Cardiac muscle cell (in vitro differentiated cells and primary cell): ENCODE measurements around the gene AP1S1. TPM values are rescaled to one million over a fixed set of nuclear protein-coding genes. Genes with fewer than 3 reads are reported as not detected.

ENCODE experiments used
- DNase-seq, 2 donors: peaks; one replicate each; pipeline versions ENCODE4 v3.0.0 to v3.0.0-alpha.2; 2010 to 2017; ENCODE audit warnings: low read depth in 1 of 2, low spot score in 1 of 2
- H3K27ac ChIP-seq: fragments of 200-600 bp; sonication (generic); 2 replicates; pipeline ENCODE4 v1.5.1; 2016
- H3K27me3 ChIP-seq: fragments of 200-600 bp; sonication (generic); 2 replicates; pipeline ENCODE4 v1.6.0; 2016; ENCODE audit warnings: control low read depth
- H3K36me3 ChIP-seq: fragments of 200-600 bp; sonication (generic); 2 replicates; pipeline ENCODE4 v1.5.1; 2016; ENCODE audit warnings: control low read depth
- H3K4me1 ChIP-seq: fragments of 200-600 bp; sonication (generic); 2 replicates; pipeline ENCODE4 v1.8.1; 2017; ENCODE audit warnings: low read depth, mild to moderate bottlenecking, mixed run types
- H3K4me3 ChIP-seq: fragments of 200-600 bp; sonication (generic); 2 replicates; pipeline ENCODE4 v1.5.1; 2016; ENCODE audit warnings: mild to moderate bottlenecking
- H3K9me3 ChIP-seq: fragments of 200-600 bp; sonication (generic); 2 replicates; pipeline ENCODE4 v1.5.1; 2017; ENCODE audit warnings: low read depth, mild to moderate bottlenecking, control low read depth
- polyA plus RNA-seq: library from polyadenylated mRNA; unstranded; fragments of >200 nt; fragmentation: Nextera tagmentation; extraction: Ambion mirVana; gene quantifications from 2 replicates; pipeline ENCODE4 v1.2.1, GENCODE V29; 2016
- total RNA-seq: library from RNA; depleted of rRNA; stranded (reverse); fragments of >200 nt; gene quantifications from 2 replicates; pipeline ENCODE4 v1.2.3, GENCODE V29; 2016
- TF ChIP-seq, protein P1 (sequence below): IDR thresholded peaks from 2 replicates; pipeline ENCODE4 v1.5.1; 2012; ENCODE audit warnings: low read depth, mild to moderate bottlenecking, low read length

AP1S1 gene
- total and polyA plus RNA-seq, 2 experiments from 2014 or later, result 10.1 to 51.5 TPM

DNA sequence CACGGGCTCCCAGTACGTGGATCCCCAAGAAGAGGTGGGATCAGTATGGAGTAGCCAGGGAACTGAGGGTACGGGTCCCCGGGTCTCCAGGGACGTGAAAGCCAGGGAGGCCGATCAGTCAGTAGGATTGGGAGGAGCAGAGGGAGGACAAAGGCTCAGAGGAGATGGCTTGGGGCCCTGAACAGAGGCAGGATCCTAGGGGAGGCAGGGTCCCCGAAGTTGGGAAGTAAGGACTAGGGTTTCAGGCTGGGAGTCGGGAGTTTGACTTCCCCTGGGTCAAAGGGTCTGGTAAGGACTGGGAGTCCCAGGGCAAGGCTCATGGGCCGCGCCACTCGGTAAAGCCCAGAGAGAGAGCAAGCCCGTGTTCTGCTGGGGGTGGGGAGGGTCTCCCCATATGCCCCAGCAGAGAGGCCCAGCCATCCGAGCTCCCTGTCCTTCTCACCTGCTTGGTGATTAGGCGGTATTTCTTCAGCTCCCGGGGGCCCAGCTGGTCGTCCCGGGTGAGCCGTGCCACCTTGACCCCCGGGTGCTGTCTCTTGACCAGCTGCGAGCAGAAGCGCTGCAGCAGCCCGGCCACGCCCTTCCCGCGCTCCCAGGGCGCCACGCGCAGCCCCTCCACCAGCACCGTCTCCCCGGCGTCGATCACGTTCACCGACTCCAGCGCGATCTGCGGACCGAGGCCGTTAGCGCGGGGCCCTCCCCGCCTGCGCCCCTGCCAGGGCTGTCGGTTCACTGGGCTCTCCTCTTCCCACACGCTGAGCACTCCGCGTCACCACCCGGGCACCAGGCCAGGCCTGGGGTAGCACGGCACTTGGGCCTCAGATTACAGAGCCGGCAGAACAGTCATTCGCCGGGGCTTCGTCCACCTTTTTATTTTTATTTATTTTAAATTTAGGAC, 18.8 kb downstream of the AP1S1 start:
- Histone ChIP-seq H3K27ac (no peak overlapping the region), H3K27me3 (peaks cover 100% of the 10 kb centered on the region), H3K4me3 (peak overlapping the region; percentile 6), H3K9me3 (no peaks in the 10 kb centered on the region), H3K4me1 (peaks cover 6% of the 10 kb centered on the region), H3K36me3 (no peaks in the 10 kb centered on the region)
- peak in 1 of 2 donors; percentile 65 for DNase-seq
- TF ChIP-seq, protein P1, sequence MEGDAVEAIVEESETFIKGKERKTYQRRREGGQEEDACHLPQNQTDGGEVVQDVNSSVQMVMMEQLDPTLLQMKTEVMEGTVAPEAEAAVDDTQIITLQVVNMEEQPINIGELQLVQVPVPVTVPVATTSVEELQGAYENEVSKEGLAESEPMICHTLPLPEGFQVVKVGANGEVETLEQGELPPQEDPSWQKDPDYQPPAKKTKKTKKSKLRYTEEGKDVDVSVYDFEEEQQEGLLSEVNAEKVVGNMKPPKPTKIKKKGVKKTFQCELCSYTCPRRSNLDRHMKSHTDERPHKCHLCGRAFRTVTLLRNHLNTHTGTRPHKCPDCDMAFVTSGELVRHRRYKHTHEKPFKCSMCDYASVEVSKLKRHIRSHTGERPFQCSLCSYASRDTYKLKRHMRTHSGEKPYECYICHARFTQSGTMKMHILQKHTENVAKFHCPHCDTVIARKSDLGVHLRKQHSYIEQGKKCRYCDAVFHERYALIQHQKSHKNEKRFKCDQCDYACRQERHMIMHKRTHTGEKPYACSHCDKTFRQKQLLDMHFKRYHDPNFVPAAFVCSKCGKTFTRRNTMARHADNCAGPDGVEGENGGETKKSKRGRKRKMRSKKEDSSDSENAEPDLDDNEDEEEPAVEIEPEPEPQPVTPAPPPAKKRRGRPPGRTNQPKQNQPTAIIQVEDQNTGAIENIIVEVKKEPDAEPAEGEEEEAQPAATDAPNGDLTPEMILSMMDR, result no peak

DNA sequence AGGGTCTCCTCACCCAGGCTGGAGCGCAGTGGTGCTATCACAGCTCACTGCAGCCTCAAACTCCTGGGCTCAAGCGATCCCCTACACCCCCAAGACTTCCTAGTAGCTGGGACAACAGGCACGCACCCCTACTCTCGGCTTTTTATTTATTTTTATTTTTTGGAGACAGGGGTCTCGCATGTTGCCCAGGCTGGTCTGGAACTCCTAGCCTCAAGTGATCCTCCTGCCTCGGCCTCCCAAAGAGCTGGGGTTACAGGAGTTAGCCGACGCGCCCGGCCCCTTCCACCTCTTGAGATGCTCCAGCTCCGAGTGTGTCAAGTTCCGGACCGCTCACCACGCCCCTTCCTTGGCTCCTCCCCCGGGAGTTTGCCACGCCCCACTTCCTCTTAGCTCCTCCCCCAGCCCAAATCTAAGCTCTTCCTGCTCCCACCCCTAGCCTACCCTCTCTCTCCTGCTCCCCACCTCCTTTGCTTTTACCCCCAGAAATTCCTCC, 19.5 kb downstream of the AP1S1 start:
- TF ChIP-seq, protein P1, result no peak
- Histone ChIP-seq H3K4me1 (peaks cover 6% of the 10 kb centered on the region), H3K27ac (no peak overlapping the region), H3K9me3 (no peaks in the 10 kb centered on the region), H3K36me3 (no peaks in the 10 kb centered on the region), H3K4me3 (peak overlapping the region; percentile 6), H3K27me3 (peaks cover 100% of the 10 kb centered on the region)
- peak in 1 of 2 donors; percentile 43 for DNase-seq

- H3K27ac ChIP-seq, result no peak overlapping the region
- no peak overlapping the region for H3K4me3 ChIP-seq
- H3K9me3 ChIP-seq, result no peaks in the 10 kb centered on the region
- no peaks in the 10 kb centered on the region for H3K36me3 ChIP-seq
- TF ChIP-seq, protein P1, result no peak
- H3K4me1 ChIP-seq, result peaks cover 9% of the 10 kb centered on the region
- H3K27me3 ChIP-seq, result peaks cover 100% of the 10 kb centered on the region
- DNase-seq, result no peak
Measured at GRCh38 chr7:101174322-101174854, 20.1 kb downstream of the AP1S1 start.

DNA sequence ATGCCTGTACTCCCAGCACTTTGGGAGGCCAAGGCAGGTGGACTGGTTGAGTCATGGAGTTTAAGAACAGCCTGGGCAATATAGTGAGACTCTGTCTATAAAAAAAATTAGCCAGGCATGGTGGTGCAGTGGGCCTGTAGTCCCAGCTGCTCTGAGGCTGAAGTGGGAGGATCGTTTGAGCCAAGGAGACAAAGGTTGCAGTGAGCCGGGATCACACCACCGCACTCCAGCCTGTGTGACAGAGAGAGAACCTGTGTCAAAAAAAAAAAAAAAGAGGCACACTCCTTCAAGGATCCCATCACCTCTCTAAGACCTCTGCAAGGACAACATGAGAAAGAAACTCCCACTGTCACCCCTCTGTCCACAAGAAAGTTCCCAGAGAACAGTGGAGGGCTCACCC, 21.4 kb downstream of the AP1S1 start:
- H3K36me3 ChIP-seq, result no peaks in the 10 kb centered on the region
- TF ChIP-seq, protein P1, result no peak
- no peak for DNase-seq
- no peaks in the 10 kb centered on the region for H3K9me3 ChIP-seq
- H3K4me1 ChIP-seq, result peaks cover 11% of the 10 kb centered on the region
- no peak overlapping the region for H3K4me3 ChIP-seq
- H3K27me3 ChIP-seq, result peaks cover 100% of the 10 kb centered on the region
- H3K27ac ChIP-seq, result no peak overlapping the region

- Histone ChIP-seq H3K9me3 (no peaks in the 10 kb centered on the region), H3K4me1 (peaks cover 11% of the 10 kb centered on the region), H3K36me3 (no peaks in the 10 kb centered on the region), H3K27me3 (peaks cover 88% of the 10 kb centered on the region), H3K4me3 (no peak overlapping the region), H3K27ac (no peak overlapping the region)
- TF ChIP-seq, protein P1, result no peak
- peak in 1 of 2 donors; percentile 57 for DNase-seq
Measured at GRCh38 chr7:101177644-101178043, 23.4 kb downstream of the AP1S1 start.
